Esophagus muscularis mucosa (tissue), 2 donors: ENCODE data around the gene CHCHD1.

ENCODE experiments used
- POLR2A ChIP-seq: fragments of 450-650 bp; IDR thresholded peaks from one replicate; pipeline ENCODE4 v1.6.1; 2017; ENCODE audit warnings: antibody characterized with exemption, moderate library complexity, mild to moderate bottlenecking, low read depth
- POLR2AphosphoS5 ChIP-seq, 2 donors: sonication (generic); formaldehyde crosslinking; IDR thresholded peaks; one replicate each; pipeline ENCODE4 v1.6.1; 2017; ENCODE audit warnings: antibody characterized with exemption in 2 of 2

GRCh38 chr10:73773152-73773879, 8.5 kb upstream of the CHCHD1 start:
- TF ChIP-seq POLR2AphosphoS5 (IDR thresholded peaks at IDR 0.05): no peak
- TF ChIP-seq POLR2A: no peak
